Left cardiac atrium (tissue), 4 donors: ENCODE data around the gene WNT3A. TPM values are rescaled to one million over a fixed set of nuclear protein-coding genes. Genes with fewer than 3 reads are reported as not detected.

Experiments
- ATAC-seq, 2 donors: fragments of 200-7000 bp; cut with Tn5 transposase; one replicate each; pipeline ENCODE4 v1.9.1; 2020; ENCODE audit warnings: mild to moderate bottlenecking in 2 of 2, moderate library complexity in 2 of 2
- DNase-seq: peaks from one replicate; pipeline ENCODE4 v3.0.0-alpha.2; 2020
- intact Hi-C, 2 donors: fragments of 100-400 bp; cut with DNase I; formaldehyde crosslinking; loops; one replicate each; pipeline versions ENCODE4 v1.14.1 to v1.15.1; 2022 to 2023
- total RNA-seq, 2 donors: library from RNA; stranded (reverse); fragmentation: NEBNext Ultra II Directional; extraction: Animal tissue kit (Norgen Biotek cat#: 25700); gene quantifications; one replicate each; pipeline ENCODE4 v1.2.1, GENCODE V29; 2021
- donor health status: DM: no; HTN: yes; CAD: no.
- donor health status: DM: no; HTN: yes; CAD: no; lungs with severe emphysema.
- donor health status: DM: yes; HTN: yes; CAD: no.
- donor health status: Dilated cardiomyopathy.

Gene WNT3A
- total RNA-seq, 2 donors from 2014 or later: not detected

DNA sequence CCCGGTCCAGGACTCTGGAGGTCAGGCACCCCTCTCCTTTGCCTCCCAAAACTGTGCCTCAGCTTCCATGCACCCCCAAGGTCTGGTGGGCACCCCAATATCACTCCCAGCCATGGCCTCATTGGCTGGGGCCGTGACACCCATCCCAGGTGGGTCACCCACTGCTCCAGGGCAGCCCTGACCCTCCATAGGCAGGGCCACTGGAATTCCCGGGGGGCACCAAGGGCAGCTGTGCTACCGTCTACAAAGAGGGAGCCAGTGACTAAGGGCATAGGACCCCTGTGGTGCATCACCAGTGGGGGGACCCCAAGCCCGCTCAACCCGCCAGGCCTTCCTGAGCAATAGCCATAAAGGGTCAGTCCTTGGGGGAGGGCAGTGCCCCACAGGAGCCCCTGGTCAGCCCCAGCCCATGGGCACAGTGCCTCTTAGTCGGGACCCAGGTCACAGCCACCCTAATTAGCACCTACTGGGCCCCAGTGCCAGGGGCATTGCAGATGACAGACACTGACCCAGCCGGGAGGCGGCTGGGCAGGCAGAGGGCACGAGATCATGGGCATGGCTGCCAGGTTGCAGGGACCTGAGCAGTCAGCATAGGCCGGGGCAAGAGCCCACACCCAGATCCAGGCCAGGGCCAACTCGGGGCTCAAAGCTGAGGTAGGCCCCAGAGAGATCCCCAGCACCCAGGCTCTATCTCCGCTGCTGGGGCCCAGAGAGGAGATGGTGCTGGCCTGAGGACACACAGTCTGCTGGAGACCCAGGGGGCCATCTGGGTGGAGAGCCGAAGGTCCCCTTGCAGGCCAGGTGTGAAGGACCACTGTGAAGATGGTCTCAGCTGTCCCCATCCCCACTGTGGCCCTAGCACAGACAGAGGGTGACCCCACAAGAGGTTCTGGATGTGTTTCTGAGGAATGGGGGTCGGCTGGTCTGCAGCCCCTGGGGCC, 56.7 kb downstream of the WNT3A start:
- no peak for DNase-seq
- intact Hi-C loops: no loop called here

DNA sequence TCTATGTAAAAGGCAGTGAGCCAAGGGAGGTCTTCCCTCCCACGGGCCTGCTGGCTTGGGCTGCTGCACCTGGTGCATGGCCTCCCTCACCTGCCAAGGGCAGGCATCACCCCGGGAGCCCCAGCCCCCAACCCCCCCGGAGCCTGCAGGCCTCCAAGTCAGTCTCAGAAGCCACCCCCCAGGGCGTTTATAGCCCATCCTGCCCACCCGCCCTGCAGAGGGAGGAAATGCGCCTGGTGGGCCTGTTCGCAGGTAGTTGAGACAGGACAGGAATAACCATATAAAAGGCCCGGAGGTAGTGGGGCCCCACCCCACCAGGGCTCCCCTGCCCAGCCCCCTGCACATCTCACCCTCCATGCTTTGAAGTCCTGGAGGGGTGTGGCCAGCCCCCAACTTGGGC, 57.5 kb downstream of the WNT3A start:
- DNase-seq (no peak), ATAC-seq (no peak)
- intact Hi-C loops: no loop called here

More for the DNA sequence above, 56.7 kb downstream of the WNT3A start:
- ATAC-seq: no peak

DNA sequence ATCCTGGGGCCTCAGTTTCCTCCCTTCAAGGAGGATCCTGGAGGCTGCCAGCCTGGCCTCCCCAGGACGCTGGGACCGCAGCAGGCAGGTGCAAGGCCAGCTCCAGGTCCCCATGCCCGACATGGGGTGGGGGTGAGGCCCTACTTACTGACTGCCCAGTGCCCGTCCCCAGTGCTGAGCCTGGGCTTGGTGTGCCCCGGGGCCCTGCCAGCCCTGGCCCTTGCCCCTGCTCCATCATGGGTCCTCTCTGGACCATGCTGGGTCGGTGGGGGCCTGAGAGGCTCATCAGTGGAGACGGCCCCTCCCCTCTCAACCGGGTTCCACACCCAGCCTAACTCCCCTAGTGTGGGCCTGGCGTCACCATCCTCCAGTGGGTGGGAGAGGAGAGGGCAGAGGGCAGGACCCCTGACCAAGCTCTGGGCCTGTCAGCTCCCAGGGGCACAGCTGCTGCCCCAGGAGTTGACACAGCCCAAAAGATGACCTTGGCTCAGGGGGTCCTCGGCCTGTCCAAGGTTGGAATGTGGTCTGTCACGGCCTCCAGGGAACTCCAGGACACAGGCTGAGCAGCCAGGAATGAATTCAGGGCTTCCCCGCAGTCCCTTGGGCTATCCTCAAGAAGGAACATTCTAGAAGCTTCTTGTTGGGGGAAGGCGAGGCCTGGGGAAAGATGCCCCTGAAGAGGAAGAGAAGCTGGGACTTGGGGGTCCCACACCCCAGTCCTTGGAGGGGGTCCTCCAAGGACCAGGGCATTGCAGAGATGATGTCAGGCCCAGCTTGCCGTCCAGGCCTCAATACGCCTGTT, 58.1 kb downstream of the WNT3A start:
- ATAC-seq (no peak), DNase-seq (no peak)
- intact Hi-C loops: no loop called here

DNA sequence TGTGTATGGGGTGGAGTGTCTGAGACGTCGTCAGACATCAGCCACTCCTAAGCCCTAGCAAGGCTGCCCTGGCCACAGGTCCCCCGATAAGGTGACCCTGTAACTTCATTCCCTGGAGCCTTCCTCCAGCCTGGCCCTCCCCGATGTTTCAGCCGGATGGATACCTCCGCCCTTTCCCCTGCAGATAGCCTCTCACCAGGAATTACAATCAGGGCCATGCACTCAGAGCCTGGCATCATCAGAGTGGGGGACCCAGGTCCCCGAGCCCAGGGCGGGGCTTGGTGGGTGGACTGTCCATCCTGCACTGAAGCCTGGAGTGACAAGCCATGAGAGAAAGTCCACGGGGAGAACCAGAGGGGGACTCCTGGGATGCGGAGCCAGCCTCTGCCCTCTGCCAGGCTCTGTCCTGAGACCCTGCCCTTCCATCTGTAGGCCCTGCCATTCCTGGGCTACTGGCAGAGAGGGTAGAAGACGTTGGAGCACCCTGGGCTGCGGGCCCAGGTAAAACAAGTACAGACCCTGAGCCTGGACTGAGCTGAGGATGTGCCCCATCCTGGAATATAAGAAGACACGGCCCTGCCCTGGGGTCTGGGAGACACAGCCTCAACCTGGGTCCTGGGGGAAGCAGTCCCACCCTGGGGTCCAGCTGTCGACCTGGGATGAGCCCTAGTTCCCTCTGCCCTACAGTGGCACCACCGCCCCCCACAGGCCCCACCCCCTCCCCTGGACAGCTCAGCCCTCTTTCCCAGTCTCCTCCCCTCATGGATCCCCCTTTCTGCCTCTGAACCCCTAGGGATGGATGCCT, 58.9 kb downstream of the WNT3A start:
- ATAC-seq: no peak
- intact Hi-C loops: no loop called here
- no peak for DNase-seq

DNA sequence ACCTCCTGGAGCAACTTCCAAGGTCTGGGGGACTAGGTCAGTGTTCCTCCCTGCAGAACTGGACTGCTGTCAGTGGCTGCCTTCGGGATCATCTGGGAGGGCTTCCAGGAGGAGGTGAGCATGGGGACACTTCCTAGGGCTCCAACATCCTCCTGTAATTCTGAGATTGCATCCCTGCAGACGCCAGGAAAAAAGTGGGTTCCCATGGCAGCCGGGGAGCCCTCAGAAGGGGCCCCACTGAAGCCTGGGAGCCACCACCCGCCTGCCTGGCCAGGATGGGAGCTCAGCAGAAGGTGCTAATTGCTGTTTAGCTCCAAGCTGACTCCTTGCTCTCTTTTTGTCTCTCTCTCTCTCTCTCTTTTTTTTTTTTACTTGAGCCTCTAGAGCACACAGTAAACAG, 59.6 kb downstream of the WNT3A start:
- ATAC-seq: no peak
- intact Hi-C loops: no loop called here
- DNase-seq: no peak

DNA sequence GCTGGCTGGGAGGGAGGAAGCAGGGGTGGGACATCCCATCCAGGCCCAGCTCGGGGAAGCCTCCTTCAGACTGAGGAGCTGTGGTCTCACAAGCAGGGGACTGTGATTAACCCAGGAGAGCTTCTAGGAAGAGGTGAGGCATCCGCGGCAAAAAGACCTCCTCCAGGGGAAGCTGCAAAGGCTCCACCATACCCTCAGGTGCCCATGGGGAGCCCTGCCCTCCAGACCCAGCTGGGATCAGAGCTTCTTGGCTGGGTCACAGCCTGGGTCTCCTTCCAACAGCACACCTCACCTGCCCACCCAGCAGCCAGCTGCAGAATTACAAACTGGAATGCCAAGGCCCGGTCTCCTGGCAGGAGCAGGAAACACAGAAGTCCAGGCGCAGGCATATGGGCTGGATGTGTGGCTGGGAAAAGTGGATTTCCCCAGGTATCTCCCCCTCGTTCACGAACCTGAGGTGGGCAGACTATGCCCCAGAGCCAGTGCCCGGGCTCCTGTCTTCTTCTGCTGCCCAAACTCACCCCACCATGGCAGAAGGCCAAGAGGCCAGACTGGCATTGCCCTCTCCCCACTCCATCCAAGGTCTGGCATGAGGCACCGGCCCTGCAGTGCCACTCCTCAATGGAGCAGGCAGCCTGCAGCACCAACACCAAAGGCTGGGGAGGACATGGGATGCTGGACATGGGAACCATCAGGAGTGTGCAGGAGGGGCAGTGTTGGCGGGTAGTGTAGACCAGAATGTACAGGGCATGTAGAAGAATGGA, 60.3 kb downstream of the WNT3A start:
- no peak for DNase-seq
- ATAC-seq: no peak
- intact Hi-C loops: no loop called here

DNA sequence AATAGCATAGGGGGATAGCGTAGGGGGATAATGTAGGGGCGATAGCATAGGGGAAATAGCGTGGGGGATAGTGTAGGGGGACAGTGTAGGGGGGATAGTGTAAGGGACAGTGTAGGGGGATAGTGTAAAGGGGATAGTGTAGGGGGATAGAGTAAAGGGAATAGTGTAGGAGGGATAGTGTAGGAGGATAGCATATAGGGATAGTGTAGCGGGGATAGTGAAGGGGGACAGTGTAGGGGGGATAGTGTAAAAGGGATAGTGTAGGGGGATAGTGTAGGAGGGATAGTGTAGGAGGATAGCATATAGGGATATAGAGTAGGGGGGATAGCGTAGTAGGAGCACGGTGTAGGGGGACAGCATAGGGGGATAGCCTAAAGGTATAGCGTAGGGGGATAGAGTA, 61.6 kb downstream of the WNT3A start:
- intact Hi-C loops: no loop called here
- DNase-seq (no peak), ATAC-seq (no peak)

DNA sequence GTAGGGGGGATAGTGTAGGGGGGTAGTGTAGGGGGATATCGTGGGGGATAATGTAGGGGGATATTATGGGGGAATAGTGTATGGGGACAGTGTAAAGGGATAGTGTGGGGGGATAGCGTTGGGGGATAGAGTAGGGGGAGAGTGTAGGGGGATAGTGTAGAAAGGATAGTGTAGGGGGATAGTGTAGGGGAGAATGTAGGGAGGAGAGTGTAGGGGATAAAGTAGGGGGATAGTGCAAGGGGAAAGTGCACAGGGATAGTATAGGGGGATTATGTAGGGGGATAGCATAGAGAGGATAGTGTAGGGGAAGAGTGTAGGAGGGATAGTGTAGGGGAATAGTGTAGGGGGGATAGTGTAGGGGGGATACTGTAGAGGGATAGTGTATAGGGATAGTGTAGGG, 63.4 kb downstream of the WNT3A start:
- intact Hi-C loops: loop anchor here in 1 of 2 donors (10.0 kb wide), 1 partner anchor 305 kb away; no protein-coding TSS in a partner anchor
- ATAC-seq: no peak

DNA sequence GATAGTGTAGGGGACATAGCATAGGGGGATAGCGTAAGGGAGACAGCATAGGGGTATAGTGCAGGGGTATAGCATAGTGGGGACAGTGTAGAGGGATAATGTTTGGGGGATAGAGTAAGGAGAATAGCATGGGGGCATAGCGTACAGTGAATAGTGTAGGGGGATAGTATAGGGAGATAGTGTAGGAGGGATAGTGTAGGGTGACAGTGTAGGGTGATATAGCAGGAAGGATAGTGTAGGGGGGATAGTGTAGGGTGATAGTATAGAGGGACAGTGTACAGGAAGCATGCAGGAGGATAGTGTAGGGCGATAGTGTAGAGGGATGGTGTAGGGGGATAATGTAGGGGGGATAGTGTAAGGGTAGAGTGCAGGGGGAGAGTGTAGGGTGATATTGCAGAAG, 64.1 kb downstream of the WNT3A start:
- no peak for DNase-seq
- ATAC-seq: no peak
- intact Hi-C loops: loop anchor here in 1 of 2 donors (10.0 kb wide), 1 partner anchor 306 kb away; no protein-coding TSS in a partner anchor

More for the DNA sequence above, 63.4 kb downstream of the WNT3A start:
- no peak for DNase-seq

DNA sequence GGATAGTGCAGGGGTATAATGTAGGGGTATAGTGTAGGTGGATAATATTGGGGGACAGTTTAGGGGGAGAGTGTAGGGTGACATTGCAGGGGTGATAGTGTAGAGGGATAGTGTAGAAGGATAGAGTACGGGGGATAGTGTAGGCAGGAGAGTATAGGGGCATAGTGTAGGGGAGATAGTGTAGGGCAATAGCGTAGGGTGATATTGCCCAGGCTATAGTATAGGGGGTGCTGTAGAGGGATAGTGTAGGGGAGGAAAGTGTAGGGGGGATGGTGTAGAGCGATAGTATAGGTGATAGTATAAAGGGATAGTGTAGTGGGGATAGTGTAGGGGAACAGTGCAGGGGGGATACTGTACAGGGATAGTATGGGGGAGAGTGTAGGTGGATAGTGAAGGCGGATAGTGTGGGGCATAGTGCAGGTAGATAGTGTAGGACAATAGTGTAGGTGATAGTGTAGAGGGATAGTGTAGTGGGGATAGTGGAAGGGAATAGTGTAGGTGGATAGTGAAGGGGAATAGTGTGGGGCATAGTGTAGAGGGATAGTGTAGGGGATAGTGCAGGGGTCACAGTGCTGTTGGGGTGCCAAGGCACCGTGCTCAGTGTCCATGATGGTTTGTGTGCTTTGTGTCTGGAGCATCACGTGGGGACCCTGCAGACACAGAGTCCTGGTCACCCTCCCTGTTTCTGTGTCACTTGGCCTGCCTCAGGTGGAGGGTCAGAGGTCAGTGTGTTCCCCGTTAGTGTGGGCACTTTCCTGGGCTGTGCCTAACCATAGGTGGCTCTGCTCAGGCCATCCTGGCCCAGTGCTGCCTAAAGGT, 65.2 kb downstream of the WNT3A start:
- no peak for DNase-seq
- intact Hi-C loops: loop anchor here in 1 of 2 donors (10.0 kb wide), 1 partner anchor 307 kb away; no protein-coding TSS in a partner anchor
- no peak for ATAC-seq

DNA sequence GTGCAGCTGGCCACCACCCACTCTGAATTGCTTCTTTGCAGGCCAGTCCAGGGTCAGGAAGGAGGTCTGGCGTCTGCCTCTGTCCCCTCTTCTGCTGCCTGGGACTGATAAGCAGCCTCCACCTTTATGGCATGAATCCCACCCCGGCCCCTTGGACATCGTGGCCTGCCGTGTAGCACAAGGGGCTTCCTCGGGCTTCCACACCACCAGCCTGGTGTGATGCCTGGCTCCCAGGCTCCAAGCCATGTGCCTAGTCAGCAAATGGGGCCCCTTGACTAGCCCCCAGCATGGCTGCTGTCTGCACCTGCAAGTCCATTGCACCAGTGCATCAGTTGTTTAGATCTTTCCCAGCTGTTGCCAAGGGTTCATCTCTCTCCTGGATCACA, 65.9 kb downstream of the WNT3A start:
- intact Hi-C loops: loop anchor here in 1 of 2 donors (10.0 kb wide), 1 partner anchor 308 kb away; no protein-coding TSS in a partner anchor
- no peak for ATAC-seq
- no peak for DNase-seq

DNA sequence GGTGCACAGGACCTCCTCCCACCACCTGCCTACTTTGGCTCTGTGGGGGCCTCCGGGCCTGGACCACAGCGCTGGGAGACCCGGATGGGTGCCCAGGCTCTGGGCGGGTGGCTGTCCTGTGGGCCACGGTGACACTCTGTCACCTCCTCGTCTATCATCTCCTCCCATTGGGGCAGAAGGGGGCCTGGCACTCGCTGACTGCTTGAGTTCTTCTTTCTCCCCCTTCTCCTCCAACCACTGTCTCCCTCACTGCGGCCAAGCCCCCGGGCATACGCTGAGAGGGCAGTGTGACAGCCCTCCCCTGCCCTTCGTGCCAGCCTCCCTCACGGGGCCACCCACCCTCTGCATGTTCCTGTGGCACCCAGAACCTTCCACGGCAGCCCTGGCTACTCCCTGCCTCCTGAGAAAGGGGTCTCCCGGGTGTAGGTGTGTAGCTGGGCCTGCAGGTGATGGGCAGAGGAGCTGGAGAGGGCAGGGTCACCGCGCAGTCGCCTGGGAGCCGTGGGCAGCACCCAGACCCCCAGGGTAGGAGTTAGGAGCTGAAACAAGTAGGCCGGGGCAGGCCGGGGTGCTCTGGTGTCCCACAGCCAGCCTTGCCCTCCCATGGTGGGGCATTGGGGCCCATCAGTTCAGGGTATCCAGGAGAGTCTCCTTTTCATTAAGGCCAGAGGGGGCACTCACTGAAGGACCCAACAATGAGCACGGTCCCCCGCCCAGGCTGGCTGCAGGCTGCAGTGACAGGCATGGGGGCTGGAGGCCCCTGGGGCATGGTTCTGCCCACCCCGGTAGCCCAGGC, 66.5 kb downstream of the WNT3A start:
- DNase-seq: peak; percentile 13
- ATAC-seq: no peak
- intact Hi-C loops: loop anchor here in 1 of 2 donors (10.0 kb wide), 1 partner anchor 308 kb away; no protein-coding TSS in a partner anchor

DNA sequence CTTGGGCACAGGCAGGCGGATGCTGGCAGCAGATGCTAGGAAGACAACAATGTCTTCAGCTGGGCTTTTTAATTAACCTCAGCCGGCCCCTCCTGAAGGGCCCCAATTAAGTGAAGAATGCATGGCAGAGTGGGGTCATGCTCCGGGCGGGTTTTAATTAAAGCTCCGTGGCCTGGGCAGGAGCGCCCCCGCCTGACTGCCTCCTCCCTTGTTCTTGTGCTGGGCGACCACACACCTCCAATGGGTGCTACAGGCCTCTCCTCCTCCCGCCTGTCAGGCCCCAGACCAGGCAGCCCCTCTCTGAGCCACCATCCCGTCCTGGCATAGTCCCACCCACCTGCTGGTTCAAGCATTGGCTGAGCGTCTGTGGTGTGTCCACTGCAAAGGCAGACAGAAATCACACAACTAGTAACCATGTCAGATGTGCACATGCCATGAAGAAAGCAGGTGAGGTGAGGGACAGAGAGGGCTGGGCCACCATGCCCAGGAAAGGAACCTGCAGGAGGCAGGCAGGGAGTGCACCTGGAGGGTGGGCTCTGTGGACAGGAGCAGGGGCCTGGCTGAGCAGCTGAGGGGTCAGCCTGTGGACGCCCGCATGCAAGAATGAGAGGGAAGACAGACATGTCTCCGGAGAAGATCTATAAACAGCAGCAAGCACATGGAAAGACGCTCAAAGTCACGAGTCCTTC, 67.2 kb downstream of the WNT3A start:
- intact Hi-C loops: loop anchor here in 1 of 2 donors (10.0 kb wide), 1 partner anchor 309 kb away; no protein-coding TSS in a partner anchor
- ATAC-seq: peak in 1 of 2 donors; percentile 4
- DNase-seq: no peak

DNA sequence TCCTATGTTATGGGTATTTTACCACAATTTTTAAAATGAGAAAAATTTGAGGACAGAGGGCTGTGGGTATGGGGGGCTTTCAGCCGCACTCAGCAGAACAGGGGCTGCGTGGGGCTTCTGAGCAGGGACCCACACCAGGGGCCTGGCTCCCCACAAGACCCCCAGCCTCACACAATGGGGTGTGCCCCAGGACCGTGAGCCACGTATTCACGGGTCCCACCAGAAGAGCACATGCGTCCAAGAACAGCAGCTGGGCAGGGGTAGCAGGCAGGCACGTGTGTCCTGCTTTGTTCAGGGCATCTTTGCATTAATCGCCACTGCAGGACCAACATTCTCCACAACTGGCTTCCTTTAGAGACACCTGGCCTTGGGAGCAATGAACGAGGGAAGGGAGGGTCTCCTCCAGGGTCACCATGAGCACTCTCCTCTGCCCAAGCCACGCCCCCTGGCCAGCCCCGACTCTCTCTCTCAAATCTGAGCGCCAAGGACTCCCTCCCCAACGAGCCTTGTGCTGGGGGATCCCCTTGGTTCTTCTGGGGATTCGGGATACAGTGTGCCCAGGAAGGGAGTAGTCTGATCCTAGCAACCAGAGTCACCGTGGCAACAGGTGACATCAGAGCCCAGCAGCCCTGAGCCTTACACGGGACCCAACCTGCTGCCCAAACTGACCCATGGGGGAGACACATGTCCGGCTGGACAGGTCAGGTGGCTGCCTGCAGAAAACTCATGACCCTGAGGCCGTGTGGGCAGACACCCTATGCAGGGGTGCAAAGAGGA, 68.3 kb downstream of the WNT3A start:
- DNase-seq (peak; percentile 29), ATAC-seq (peak in 1 of 2 donors; percentile 4)
- intact Hi-C loops: loop anchor here in 1 of 2 donors (10.0 kb wide), 1 partner anchor 310 kb away; no protein-coding TSS in a partner anchor

DNA sequence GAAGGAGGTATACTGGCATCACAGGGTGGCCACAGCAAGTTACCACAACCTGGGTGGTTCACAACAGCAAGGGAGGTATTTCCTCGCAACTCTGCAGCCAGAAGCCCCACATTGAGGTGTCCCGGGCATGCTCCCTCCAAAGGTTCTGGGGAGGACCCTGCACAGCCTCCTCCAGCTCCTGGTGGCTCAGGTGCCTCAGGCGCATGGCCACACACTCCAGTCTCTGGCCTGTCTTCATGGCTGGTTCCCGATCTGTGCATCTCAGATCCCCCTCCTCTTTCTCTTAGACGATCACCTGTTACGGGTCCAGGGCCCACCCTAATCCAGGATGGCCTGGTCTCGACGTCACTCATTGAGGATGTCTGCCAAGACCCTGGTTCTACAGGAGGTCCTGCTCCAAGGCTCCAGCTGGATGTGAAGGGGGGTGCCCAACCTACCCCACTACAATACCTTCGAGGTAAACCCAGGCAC, 69.0 kb downstream of the WNT3A start:
- peak; percentile 11 for DNase-seq
- ATAC-seq: no peak

More for the DNA sequence above, 69.0 kb downstream of the WNT3A start:
- intact Hi-C loops: loop anchor here in 1 of 2 donors (10.0 kb wide), 1 partner anchor 311 kb away; no protein-coding TSS in a partner anchor
